Measurements from ENCODE around the gene RBM7.

DNA sequence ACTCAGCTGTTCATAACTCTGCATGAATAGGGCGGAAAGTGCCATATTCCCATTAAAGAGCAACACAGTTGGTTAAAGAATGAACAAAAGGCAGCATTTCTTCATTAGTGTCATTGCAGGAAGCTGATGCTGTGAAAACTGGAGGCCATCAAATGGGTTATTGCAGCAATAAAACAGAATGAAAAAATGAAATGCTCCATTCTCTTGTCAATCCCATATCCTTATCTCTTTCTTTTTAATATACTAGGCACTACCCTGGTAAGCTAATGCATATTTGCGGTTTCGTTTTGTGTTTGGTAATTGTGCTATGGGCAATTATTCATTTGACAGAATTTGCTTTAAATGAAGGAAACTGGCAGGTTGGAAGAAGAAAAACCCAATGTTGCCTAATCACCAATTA, 25.4 kb upstream of the RBM7 start:
- TF ChIP-seq, protein P1, sequence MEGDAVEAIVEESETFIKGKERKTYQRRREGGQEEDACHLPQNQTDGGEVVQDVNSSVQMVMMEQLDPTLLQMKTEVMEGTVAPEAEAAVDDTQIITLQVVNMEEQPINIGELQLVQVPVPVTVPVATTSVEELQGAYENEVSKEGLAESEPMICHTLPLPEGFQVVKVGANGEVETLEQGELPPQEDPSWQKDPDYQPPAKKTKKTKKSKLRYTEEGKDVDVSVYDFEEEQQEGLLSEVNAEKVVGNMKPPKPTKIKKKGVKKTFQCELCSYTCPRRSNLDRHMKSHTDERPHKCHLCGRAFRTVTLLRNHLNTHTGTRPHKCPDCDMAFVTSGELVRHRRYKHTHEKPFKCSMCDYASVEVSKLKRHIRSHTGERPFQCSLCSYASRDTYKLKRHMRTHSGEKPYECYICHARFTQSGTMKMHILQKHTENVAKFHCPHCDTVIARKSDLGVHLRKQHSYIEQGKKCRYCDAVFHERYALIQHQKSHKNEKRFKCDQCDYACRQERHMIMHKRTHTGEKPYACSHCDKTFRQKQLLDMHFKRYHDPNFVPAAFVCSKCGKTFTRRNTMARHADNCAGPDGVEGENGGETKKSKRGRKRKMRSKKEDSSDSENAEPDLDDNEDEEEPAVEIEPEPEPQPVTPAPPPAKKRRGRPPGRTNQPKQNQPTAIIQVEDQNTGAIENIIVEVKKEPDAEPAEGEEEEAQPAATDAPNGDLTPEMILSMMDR (IDR thresholded peaks at IDR 0.05), result no peak
- TF ChIP-seq POLR2A (IDR thresholded peaks at IDR 0.05), result no peak

Measured in lower leg skin (tissue), 3 donors.